Measurements from ENCODE around the gene RAPGEF3.

The RAPGEF3 gene

GRCh38 chr12:47800582-47800981 lies 41.9 kb upstream of the RAPGEF3 start:
- Histone ChIP-seq H3K4me1 (ENCODE audit: control insufficient read depth, insufficient read depth, low read length, poor library complexity, severe bottlenecking) (peaks cover 31% of the 10 kb centered on the region), H3K36me3 (ENCODE audit: control insufficient read depth, insufficient read depth, low read length) (peaks cover 90% of the 10 kb centered on the region)
- WGBS, 2 experiments (ENCODE audit: insufficient coverage in 2 of 2) = 86 to 98% methylated on average over 6 to 7 of the region's 7 CpGs

GRCh38 chr12:47799357-47799955 lies 40.8 kb upstream of the RAPGEF3 start:
- 91 to 96% methylated on average over 6 of the region's 7 CpGs for WGBS, 2 experiments (ENCODE audit: insufficient coverage in 2 of 2)
- Histone ChIP-seq H3K27ac (ENCODE audit: low read depth, low read length, severe bottlenecking) (peak overlapping the region; percentile 29), H3K4me1 (ENCODE audit: control insufficient read depth, insufficient read depth, low read length, poor library complexity, severe bottlenecking) (peaks cover 25% of the 10 kb centered on the region), H3K4me3 (ENCODE audit: extremely low read depth, insufficient read depth, low read length, poor library complexity, severe bottlenecking) (no peak overlapping the region), H3K36me3 (ENCODE audit: control insufficient read depth, insufficient read depth, low read length) (peaks cover 90% of the 10 kb centered on the region), H3K9me3 (ENCODE audit: control insufficient read depth, low read length) (no peaks in the 10 kb centered on the region)

More at GRCh38 chr12:47800582-47800981, 41.9 kb upstream of the RAPGEF3 start:
- Histone ChIP-seq H3K9me3 (ENCODE audit: control insufficient read depth, low read length) (no peaks in the 10 kb centered on the region), H3K27ac (ENCODE audit: low read depth, low read length, severe bottlenecking) (no peak overlapping the region), H3K4me3 (ENCODE audit: extremely low read depth, insufficient read depth, low read length, poor library complexity, severe bottlenecking) (no peak overlapping the region)

- no peak overlapping the region for H3K27ac ChIP-seq (ENCODE audit: low read depth, low read length, severe bottlenecking)
- H3K36me3 ChIP-seq (ENCODE audit: control insufficient read depth, insufficient read depth, low read length) = peaks cover 90% of the 10 kb centered on the region
- peaks cover 19% of the 10 kb centered on the region for H3K4me1 ChIP-seq (ENCODE audit: control insufficient read depth, insufficient read depth, low read length, poor library complexity, severe bottlenecking)
- WGBS, 2 experiments (ENCODE audit: insufficient coverage in 2 of 2) = 85 to 98% methylated on average over 12 to 13 of the region's 17 CpGs
- H3K4me3 ChIP-seq (ENCODE audit: extremely low read depth, insufficient read depth, low read length, poor library complexity, severe bottlenecking) = no peak overlapping the region
- H3K9me3 ChIP-seq (ENCODE audit: control insufficient read depth, low read length) = no peaks in the 10 kb centered on the region
Observed at GRCh38 chr12:47798382-47798948, 39.8 kb upstream of the RAPGEF3 start.

- 93 to 99% methylated on average over 9 to 10 of the region's 10 CpGs for WGBS, 2 experiments (ENCODE audit: insufficient coverage in 2 of 2)
- Histone ChIP-seq H3K9me3 (ENCODE audit: control insufficient read depth, low read length) (no peaks in the 10 kb centered on the region), H3K27ac (ENCODE audit: low read depth, low read length, severe bottlenecking) (no peak overlapping the region), H3K36me3 (ENCODE audit: control insufficient read depth, insufficient read depth, low read length) (peaks cover 90% of the 10 kb centered on the region), H3K4me3 (ENCODE audit: extremely low read depth, insufficient read depth, low read length, poor library complexity, severe bottlenecking) (no peak overlapping the region), H3K4me1 (ENCODE audit: control insufficient read depth, insufficient read depth, low read length, poor library complexity, severe bottlenecking) (peaks cover 10% of the 10 kb centered on the region)
Observed at GRCh38 chr12:47797441-47797840, 38.8 kb upstream of the RAPGEF3 start.

GRCh38 chr12:47795814-47796411 lies 37.2 kb upstream of the RAPGEF3 start:
- H3K9me3 ChIP-seq (ENCODE audit: control insufficient read depth, low read length) = no peaks in the 10 kb centered on the region
- WGBS, 2 experiments (ENCODE audit: insufficient coverage in 2 of 2) = 96 to 99% methylated on average over 18 to 19 of the region's 22 CpGs
- no peak overlapping the region for H3K27ac ChIP-seq (ENCODE audit: low read depth, low read length, severe bottlenecking)
- H3K36me3 ChIP-seq (ENCODE audit: control insufficient read depth, insufficient read depth, low read length) = peaks cover 92% of the 10 kb centered on the region
- peaks cover 4% of the 10 kb centered on the region for H3K4me1 ChIP-seq (ENCODE audit: control insufficient read depth, insufficient read depth, low read length, poor library complexity, severe bottlenecking)
- H3K4me3 ChIP-seq (ENCODE audit: extremely low read depth, insufficient read depth, low read length, poor library complexity, severe bottlenecking) = no peak overlapping the region

- H3K9me3 ChIP-seq (ENCODE audit: control insufficient read depth, low read length) = no peaks in the 10 kb centered on the region
- no peak overlapping the region for H3K4me3 ChIP-seq (ENCODE audit: extremely low read depth, insufficient read depth, low read length, poor library complexity, severe bottlenecking)
- H3K4me1 ChIP-seq (ENCODE audit: control insufficient read depth, insufficient read depth, low read length, poor library complexity, severe bottlenecking) = peaks cover 4% of the 10 kb centered on the region
- H3K27ac ChIP-seq (ENCODE audit: low read depth, low read length, severe bottlenecking) = no peak overlapping the region
- H3K36me3 ChIP-seq (ENCODE audit: control insufficient read depth, insufficient read depth, low read length) = peaks cover 94% of the 10 kb centered on the region
- WGBS, 2 experiments (ENCODE audit: insufficient coverage in 2 of 2) = 95 to 96% methylated on average over 12 to 16 of the region's 21 CpGs
Observed at GRCh38 chr12:47795121-47795813, 36.6 kb upstream of the RAPGEF3 start.

GRCh38 chr12:47794679-47795078 lies 36.0 kb upstream of the RAPGEF3 start:
- Histone ChIP-seq H3K36me3 (ENCODE audit: control insufficient read depth, insufficient read depth, low read length) (peaks cover 95% of the 10 kb centered on the region), H3K4me1 (ENCODE audit: control insufficient read depth, insufficient read depth, low read length, poor library complexity, severe bottlenecking) (peaks cover 2% of the 10 kb centered on the region), H3K4me3 (ENCODE audit: extremely low read depth, insufficient read depth, low read length, poor library complexity, severe bottlenecking) (no peak overlapping the region), H3K27ac (ENCODE audit: low read depth, low read length, severe bottlenecking) (no peak overlapping the region), H3K9me3 (ENCODE audit: control insufficient read depth, low read length) (no peaks in the 10 kb centered on the region)
- WGBS, 2 experiments (ENCODE audit: insufficient coverage in 2 of 2) = 100% methylated on average over 2 to 5 of the region's 9 CpGs

GRCh38 chr12:47793015-47793681 lies 34.5 kb upstream of the RAPGEF3 start:
- WGBS, 2 experiments (ENCODE audit: insufficient coverage in 2 of 2) = 97% methylated on average over 11 of the region's 15 CpGs
- H3K4me3 ChIP-seq (ENCODE audit: extremely low read depth, insufficient read depth, low read length, poor library complexity, severe bottlenecking) = no peak overlapping the region
- no peaks in the 10 kb centered on the region for H3K9me3 ChIP-seq (ENCODE audit: control insufficient read depth, low read length)
- peaks cover 95% of the 10 kb centered on the region for H3K36me3 ChIP-seq (ENCODE audit: control insufficient read depth, insufficient read depth, low read length)
- H3K4me1 ChIP-seq (ENCODE audit: control insufficient read depth, insufficient read depth, low read length, poor library complexity, severe bottlenecking) = no peaks in the 10 kb centered on the region
- no peak overlapping the region for H3K27ac ChIP-seq (ENCODE audit: low read depth, low read length, severe bottlenecking)

- no peaks in the 10 kb centered on the region for H3K4me1 ChIP-seq (ENCODE audit: control insufficient read depth, insufficient read depth, low read length, poor library complexity, severe bottlenecking)
- no peak overlapping the region for H3K4me3 ChIP-seq (ENCODE audit: extremely low read depth, insufficient read depth, low read length, poor library complexity, severe bottlenecking)
- H3K36me3 ChIP-seq (ENCODE audit: control insufficient read depth, insufficient read depth, low read length) = peaks cover 97% of the 10 kb centered on the region
- H3K27ac ChIP-seq (ENCODE audit: low read depth, low read length, severe bottlenecking) = no peak overlapping the region
- 94 to 98% methylated on average over 9 to 10 of the region's 16 CpGs for WGBS, 2 experiments (ENCODE audit: insufficient coverage in 2 of 2)
- no peaks in the 10 kb centered on the region for H3K9me3 ChIP-seq (ENCODE audit: control insufficient read depth, low read length)
Observed at GRCh38 chr12:47791874-47792273, 33.2 kb upstream of the RAPGEF3 start.

GRCh38 chr12:47791351-47791746 lies 32.7 kb upstream of the RAPGEF3 start:
- Histone ChIP-seq H3K9me3 (ENCODE audit: control insufficient read depth, low read length) (no peaks in the 10 kb centered on the region), H3K4me3 (ENCODE audit: extremely low read depth, insufficient read depth, low read length, poor library complexity, severe bottlenecking) (no peak overlapping the region), H3K4me1 (ENCODE audit: control insufficient read depth, insufficient read depth, low read length, poor library complexity, severe bottlenecking) (no peaks in the 10 kb centered on the region), H3K27ac (ENCODE audit: low read depth, low read length, severe bottlenecking) (no peak overlapping the region), H3K36me3 (ENCODE audit: control insufficient read depth, insufficient read depth, low read length) (peaks cover 97% of the 10 kb centered on the region)
- WGBS, 2 experiments (ENCODE audit: insufficient coverage in 2 of 2) = 96 to 97% methylated on average over 11 to 13 of the region's 14 CpGs
